Measurements from ENCODE around the gene RAB11FIP4.

DNA sequence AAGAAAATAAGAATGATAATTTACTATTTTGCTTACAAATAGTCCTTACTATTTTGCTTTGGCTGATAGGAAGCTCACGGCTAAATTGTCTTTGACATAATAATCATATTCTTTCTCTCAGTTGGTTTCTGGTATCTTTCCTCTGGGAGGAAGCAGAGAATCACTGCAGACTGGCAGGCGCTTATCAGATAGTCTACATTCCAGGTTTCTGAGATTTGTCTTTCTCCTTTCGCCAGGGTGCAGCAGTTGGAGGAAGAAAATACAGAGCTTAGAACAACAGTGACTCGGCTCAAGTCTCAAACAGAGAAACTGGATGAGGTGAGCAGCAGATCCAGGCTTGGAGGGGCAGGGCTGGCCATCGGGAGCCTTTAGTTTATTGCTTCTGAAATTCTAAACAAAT is 136.1 kb downstream of the RAB11FIP4 start:
- TF ChIP-seq EP300 (IDR thresholded peaks at IDR 0.05) (no peak), POLR2A (IDR thresholded peaks at IDR 0.05) (no peak)

Data from gastroesophageal sphincter (tissue), 2 donors.